ENCODE data around the gene APOO. TPM values are rescaled to one million over a fixed set of nuclear protein-coding genes. Genes with fewer than 3 reads are reported as not detected.

The APOO gene
- total and polyA plus RNA-seq, 2 of the 4 experiments (the other 2 are of a cell fraction): 9.0 to 14.2 TPM

DNA sequence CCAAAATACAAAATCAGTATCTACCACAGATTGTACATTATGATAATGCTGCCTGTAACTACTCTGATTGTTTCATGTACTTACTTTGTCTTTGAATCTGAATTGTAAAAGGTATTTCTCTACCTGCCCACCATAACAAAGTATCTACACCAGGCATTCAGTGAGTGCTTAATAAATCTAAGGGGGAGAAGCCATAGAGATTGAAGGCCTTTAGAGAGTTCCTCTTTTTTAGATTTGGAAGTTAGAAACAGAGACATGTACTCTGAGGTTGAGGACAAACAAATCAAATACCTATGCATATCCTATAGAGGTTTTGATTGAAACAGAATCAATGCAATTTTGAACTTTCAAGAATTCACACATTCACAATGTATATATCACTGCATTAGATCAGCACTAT lies 82.1 kb downstream of the APOO start:
- Histone ChIP-seq H2AK9ac (replicated peaks; ENCODE audit: low read depth, low read length, poor library complexity) (no peak overlapping the region), H3K79me1 (ENCODE audit: low read depth in 1 of 2, low read length in 2 of 2) (no peaks in the 10 kb centered on the region), H2BK120ac (ENCODE audit: low read depth, low read length) (no peak overlapping the region), H3K23ac (ENCODE audit: low read depth, low read length) (no peak overlapping the region), H3K4me2 (ENCODE audit: low read depth, low read length) (no peak overlapping the region), H2AFZ (replicated peaks; ENCODE audit: low read length, poor library complexity) (no peak overlapping the region), H3K27ac (ENCODE audit: insufficient read depth, low read length) (no peak overlapping the region), H3K27me3 (ENCODE audit: control insufficient read depth, insufficient read depth, low read length) (no peaks in the 10 kb centered on the region), H2BK15ac (ENCODE audit: low read depth, low read length) (no peak overlapping the region), H2AK5ac (ENCODE audit: low read depth, low read length) (no peak overlapping the region), H4K20me1 (ENCODE audit: insufficient read depth, low read length) (no peaks in the 10 kb centered on the region), H3K9ac (ENCODE audit: low read depth, low read length) (no peak overlapping the region), H2BK20ac (ENCODE audit: low read depth, low read length) (no peak overlapping the region), H3K9me3 (ENCODE audit: control insufficient read depth, insufficient read depth, low read length) (no peaks in the 10 kb centered on the region), H3K36me3 (ENCODE audit: control insufficient read depth, insufficient read depth, low read length) (no peaks in the 10 kb centered on the region), H3K4me3 (ENCODE audit: insufficient read depth, low read depth, low read length) (no peak overlapping the region), H3K9me1 (ENCODE audit: insufficient read depth, low read length) (no peaks in the 10 kb centered on the region), H3K56ac (ENCODE audit: extremely low read depth, insufficient read depth, low read length) (no peak overlapping the region), H4K5ac (ENCODE audit: low read depth, low read length) (no peak overlapping the region), H3K4ac (ENCODE audit: low read depth, low read length) (no peak overlapping the region), H3K4me1 (ENCODE audit: control insufficient read depth, insufficient read depth, low read length) (no peaks in the 10 kb centered on the region), H3K18ac (ENCODE audit: low read depth, low read length) (no peak overlapping the region), H3K14ac (replicated peaks; ENCODE audit: low read depth, low read length) (no peak overlapping the region), H4K8ac (ENCODE audit: low read depth in 2 of 2, low read length in 2 of 2) (no peak overlapping the region), H4K91ac (ENCODE audit: insufficient read depth, low read depth, low read length) (no peak overlapping the region), H2BK5ac (ENCODE audit: low read depth, low read length, poor library complexity, severe bottlenecking) (no peak overlapping the region)
- dilution Hi-C loops (cut with HindIII; ENCODE audit: low sequenced_read_pairs, unreplicated experiment): no loop called here
- ATAC-seq (ENCODE audit: low read depth): no peak
- intact Hi-C loops (cut with micrococcal nuclease): no loop called here
- ChIA-PET CTCF (no interaction called here), POLR2A (ENCODE audit: unreplicated experiment) (no interaction called here)
- TF ChIP-seq RFX5 (IDR thresholded peaks at IDR 0.05; ENCODE audit: low read depth, low read length) (no peak), FOS (IDR thresholded peaks at IDR 0.05; ENCODE audit: low read depth, low read length) (no peak), BHLHE40 (IDR thresholded peaks at IDR 0.05; ENCODE audit: low read depth, low read length) (no peak), CHD1 (IDR thresholded peaks at IDR 0.05; ENCODE audit: low read depth, low read length) (no peak), MXI1 (IDR thresholded peaks at IDR 0.05; ENCODE audit: borderline replicate concordance, low read depth, low read length) (no peak), POLR2A (IDR thresholded peaks at IDR 0.05; ENCODE audit: low read depth, low read length) (no peak), MAZ (IDR thresholded peaks at IDR 0.05; ENCODE audit: borderline replicate concordance, low read depth, low read length) (no peak), CEBPB (IDR thresholded peaks at IDR 0.05; ENCODE audit: low read depth, low read length) (no peak), RAD21 (IDR thresholded peaks at IDR 0.05; ENCODE audit: low read length) (no peak), RCOR1 (IDR thresholded peaks at IDR 0.05; ENCODE audit: insufficient replicate concordance, low read length) (no peak), NFE2L2 (IDR thresholded peaks at IDR 0.05; ENCODE audit: low read depth, low read length) (no peak), SMC3 (IDR thresholded peaks at IDR 0.05; ENCODE audit: low read depth, low read length) (no peak), CTCF (conservative IDR thresholded peaks at IDR 0.05; ENCODE audit: low read depth, low read length) (no peak)
- BruUV-seq (replicated peaks): no TSS peak
- DNase-seq: no peak
- in situ Hi-C loops (cut with MboI; ENCODE audit: low sequenced_read_pairs): no loop called here
